Neural cell (in vitro differentiated cells): ENCODE results near the gene TOR2A. TPM values are rescaled to one million over a fixed set of nuclear protein-coding genes. Genes with fewer than 3 reads are reported as not detected.

ENCODE experiments used
- H2AFZ ChIP-seq: fragments of 200-600, 300-800 bp; sonication (generic), shearing (Covaris generic); 2 replicates; pipeline ENCODE4 v1.6.0; 2014; ENCODE audit warnings: low read depth, mild to moderate bottlenecking, antibody characterized with exemption, low read length, moderate library complexity
- H3F3A ChIP-seq: fragments of 200-600 bp; shearing (Covaris generic); 2 replicates; pipeline ENCODE4 v1.6.1; 2016; ENCODE audit warnings: mild to moderate bottlenecking, moderate library complexity, mixed read lengths, antibody characterized with exemption, low read length; ENCODE audit not compliant: insufficient read depth, poor library complexity, severe bottlenecking
- H3K27ac ChIP-seq: fragments of 200-600, 300-800 bp; sonication (generic), shearing (Covaris generic); 2 replicates; pipeline ENCODE4 v1.5.1; 2014; ENCODE audit warnings: mild to moderate bottlenecking, low read length, moderate library complexity
- H3K27me3 ChIP-seq: fragments of 300-800, 200-600 bp; sonication (generic), shearing (Covaris generic); 2 replicates; pipeline ENCODE4 v1.6.0; 2014; ENCODE audit warnings: mild to moderate bottlenecking, low read depth, low read length, moderate library complexity; ENCODE audit not compliant: insufficient read depth
- H3K36me3 ChIP-seq: fragments of 300-800, 200-600 bp; sonication (generic), shearing (Covaris generic); 2 replicates; pipeline ENCODE4 v1.5.1; 2014; ENCODE audit warnings: mild to moderate bottlenecking, antibody characterized with exemption, low read length, moderate library complexity; ENCODE audit not compliant: insufficient read depth
- H3K4me2 ChIP-seq: fragments of 300-800, 200-600 bp; sonication (generic), shearing (Covaris generic); 2 replicates; pipeline ENCODE4 v1.6.0; 2014; ENCODE audit warnings: mild to moderate bottlenecking, low read length
- H3K4me3 ChIP-seq: fragments of 300-800, 200-600 bp; sonication (generic), shearing (Covaris generic); 2 replicates; pipeline ENCODE4 v1.5.1; 2014; ENCODE audit warnings: mild to moderate bottlenecking, low read length, moderate library complexity
- H3K79me2 ChIP-seq: fragments of 200-600 bp; shearing (Covaris generic); replicated peaks from 2 replicates; pipeline ENCODE4 v1.6.0; 2014; ENCODE audit warnings: mild to moderate bottlenecking, low read length, moderate library complexity; ENCODE audit not compliant: insufficient read depth
- H3K9ac ChIP-seq: fragments of 300-800, 200-600 bp; sonication (generic), shearing (Covaris generic); 2 replicates; pipeline ENCODE4 v1.6.1; 2016; ENCODE audit warnings: mild to moderate bottlenecking, low read length, mixed read lengths
- H3K9me2 ChIP-seq: fragments of 200-600 bp; shearing (Covaris generic); 2 replicates; pipeline ENCODE4 v1.6.1; 2016; ENCODE audit warnings: mild to moderate bottlenecking, low read length, mixed read lengths; ENCODE audit not compliant: insufficient read depth
- H3K9me3 ChIP-seq: fragments of 200-600, 300-800 bp; sonication (generic), shearing (Covaris generic); 2 replicates; pipeline ENCODE4 v1.6.1; 2016; ENCODE audit warnings: mild to moderate bottlenecking, mixed run types, low read length, moderate library complexity, mixed read lengths
- H4K20me1 ChIP-seq: fragments of 200-600 bp; shearing (Covaris generic); 2 replicates; pipeline ENCODE4 v1.6.1; 2016; ENCODE audit warnings: mild to moderate bottlenecking, mixed run types; ENCODE audit not compliant: insufficient read depth
- EP300 ChIP-seq: fragments of 450-650 bp; conservative IDR thresholded peaks from 2 replicates; pipeline ENCODE4 v1.6.1; 2014; ENCODE audit warnings: antibody characterized with exemption, mild to moderate bottlenecking, moderate library complexity; ENCODE audit not compliant: poor library complexity, severe bottlenecking
- EZH2 ChIP-seq: fragments of 200-600, 300-800 bp; shearing (Covaris generic), sonication (generic); IDR thresholded peaks from 2 replicates; pipeline ENCODE4 v1.6.1; 2014; ENCODE audit warnings: antibody characterized with exemption, low read length, borderline replicate concordance, mild to moderate bottlenecking; ENCODE audit not compliant: insufficient read depth, poor library complexity, severe bottlenecking
- MXI1 ChIP-seq: fragments of 450-650 bp; conservative IDR thresholded peaks from 2 replicates; pipeline ENCODE4 v1.6.1; 2014; ENCODE audit warnings: antibody characterized with exemption, mild to moderate bottlenecking; ENCODE audit not compliant: poor library complexity, severe bottlenecking
- POLR2AphosphoS5 ChIP-seq: IDR thresholded peaks from 2 replicates; pipeline ENCODE4 v1.6.1; 2012
- RAD21 ChIP-seq: fragments of 450-650 bp; conservative IDR thresholded peaks from 2 replicates; pipeline ENCODE4 v1.6.1; 2014; ENCODE audit warnings: antibody characterized with exemption, mild to moderate bottlenecking, moderate library complexity
- SMC3 ChIP-seq: fragments of 450-650 bp; conservative IDR thresholded peaks from 2 replicates; pipeline ENCODE4 v1.6.1; 2014; ENCODE audit warnings: antibody characterized with exemption, mild to moderate bottlenecking, moderate library complexity; ENCODE audit not compliant: poor library complexity
- TAF1 ChIP-seq: IDR thresholded peaks from 2 replicates; pipeline ENCODE4 v1.6.1; 2012; ENCODE audit warnings: low read depth
- polyA plus RNA-seq: library from polyadenylated mRNA; depleted of rRNA; stranded (reverse); fragments of >200 nt; gene quantifications from 2 replicates; pipeline ENCODE4 v1.2.3, GENCODE V29; 2014
- TF ChIP-seq, protein P1 (sequence below): IDR thresholded peaks from 2 replicates; pipeline ENCODE4 v1.6.1; 2012; ENCODE audit warnings: borderline replicate concordance
- TF ChIP-seq, protein P2 (sequence below): fragments of 450-650 bp; IDR thresholded peaks from 2 replicates; pipeline ENCODE4 v1.5.1; 2014; ENCODE audit warnings: antibody characterized with exemption, mild to moderate bottlenecking, moderate library complexity; ENCODE audit not compliant: poor library complexity, severe bottlenecking

Gene TOR2A
- polyA plus RNA-seq, 1 donor from 2014 or later, result 59.7 TPM

- Histone ChIP-seq H3K9me2 (no peaks in the 10 kb centered on the region), H3K9ac (peak overlapping the region; percentile 71), H3F3A (no peaks in the 10 kb centered on the region), H3K79me2 (peaks cover 3% of the 10 kb centered on the region), H3K36me3 (no peaks in the 10 kb centered on the region), H3K9me3 (no peaks in the 10 kb centered on the region), H3K4me2 (peak overlapping the region; percentile 89), H2AFZ (no peak overlapping the region), H3K27me3 (no peaks in the 10 kb centered on the region), H4K20me1 (no peaks in the 10 kb centered on the region), H3K4me3 (peak overlapping the region; percentile 90), H3K27ac (peak overlapping the region; percentile 97)
- TF ChIP-seq, protein P1, sequence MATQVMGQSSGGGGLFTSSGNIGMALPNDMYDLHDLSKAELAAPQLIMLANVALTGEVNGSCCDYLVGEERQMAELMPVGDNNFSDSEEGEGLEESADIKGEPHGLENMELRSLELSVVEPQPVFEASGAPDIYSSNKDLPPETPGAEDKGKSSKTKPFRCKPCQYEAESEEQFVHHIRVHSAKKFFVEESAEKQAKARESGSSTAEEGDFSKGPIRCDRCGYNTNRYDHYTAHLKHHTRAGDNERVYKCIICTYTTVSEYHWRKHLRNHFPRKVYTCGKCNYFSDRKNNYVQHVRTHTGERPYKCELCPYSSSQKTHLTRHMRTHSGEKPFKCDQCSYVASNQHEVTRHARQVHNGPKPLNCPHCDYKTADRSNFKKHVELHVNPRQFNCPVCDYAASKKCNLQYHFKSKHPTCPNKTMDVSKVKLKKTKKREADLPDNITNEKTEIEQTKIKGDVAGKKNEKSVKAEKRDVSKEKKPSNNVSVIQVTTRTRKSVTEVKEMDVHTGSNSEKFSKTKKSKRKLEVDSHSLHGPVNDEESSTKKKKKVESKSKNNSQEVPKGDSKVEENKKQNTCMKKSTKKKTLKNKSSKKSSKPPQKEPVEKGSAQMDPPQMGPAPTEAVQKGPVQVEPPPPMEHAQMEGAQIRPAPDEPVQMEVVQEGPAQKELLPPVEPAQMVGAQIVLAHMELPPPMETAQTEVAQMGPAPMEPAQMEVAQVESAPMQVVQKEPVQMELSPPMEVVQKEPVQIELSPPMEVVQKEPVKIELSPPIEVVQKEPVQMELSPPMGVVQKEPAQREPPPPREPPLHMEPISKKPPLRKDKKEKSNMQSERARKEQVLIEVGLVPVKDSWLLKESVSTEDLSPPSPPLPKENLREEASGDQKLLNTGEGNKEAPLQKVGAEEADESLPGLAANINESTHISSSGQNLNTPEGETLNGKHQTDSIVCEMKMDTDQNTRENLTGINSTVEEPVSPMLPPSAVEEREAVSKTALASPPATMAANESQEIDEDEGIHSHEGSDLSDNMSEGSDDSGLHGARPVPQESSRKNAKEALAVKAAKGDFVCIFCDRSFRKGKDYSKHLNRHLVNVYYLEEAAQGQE, result peak; percentile 76
- TF ChIP-seq MXI1, result no peak
Observed at GRCh38 chr9:127735530-127736185, 564 bp upstream of the TOR2A start.

DNA sequence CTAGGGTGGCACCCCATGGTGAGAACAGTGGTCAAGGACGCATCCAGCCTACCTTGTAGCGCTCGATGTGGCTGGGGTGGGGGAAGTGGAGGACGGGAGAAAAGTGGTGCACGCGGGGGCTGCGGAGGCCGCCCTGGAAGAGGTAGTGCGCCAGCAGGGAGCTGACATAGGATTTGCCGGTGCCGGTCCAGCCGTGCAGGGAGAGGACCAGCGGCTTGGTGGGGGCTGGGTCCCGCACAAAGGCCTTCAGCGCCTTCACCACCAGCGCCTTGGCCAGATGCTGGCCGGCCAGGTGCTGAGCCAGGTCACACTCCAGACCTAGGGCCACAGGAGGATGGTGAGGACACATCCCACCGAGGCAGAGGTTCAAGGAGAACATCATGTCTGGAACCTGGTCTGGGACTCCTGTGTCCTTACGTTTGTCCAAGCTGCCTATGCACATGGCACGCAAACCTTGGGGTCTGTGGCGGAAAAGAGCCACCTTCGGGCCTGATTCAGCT lies 797 bp downstream of the TOR2A start:
- Histone ChIP-seq H3K36me3 (no peaks in the 10 kb centered on the region), H3K4me3 (peak overlapping the region; percentile 90), H3K4me2 (peak overlapping the region; percentile 64), H3K9ac (peak overlapping the region; percentile 95), H3K79me2 (peaks cover 3% of the 10 kb centered on the region), H3F3A (no peaks in the 10 kb centered on the region), H3K9me3 (no peaks in the 10 kb centered on the region), H3K9me2 (no peaks in the 10 kb centered on the region), H3K27me3 (no peaks in the 10 kb centered on the region), H3K27ac (peak overlapping the region; percentile 97), H2AFZ (peak overlapping the region; percentile 59), H4K20me1 (no peaks in the 10 kb centered on the region)
- TF ChIP-seq, protein P1, result no peak
- TF ChIP-seq SMC3 (peak; percentile 88), MXI1 (peak; percentile 61), POLR2AphosphoS5 (no peak), RAD21 (peak; percentile 92)

DNA sequence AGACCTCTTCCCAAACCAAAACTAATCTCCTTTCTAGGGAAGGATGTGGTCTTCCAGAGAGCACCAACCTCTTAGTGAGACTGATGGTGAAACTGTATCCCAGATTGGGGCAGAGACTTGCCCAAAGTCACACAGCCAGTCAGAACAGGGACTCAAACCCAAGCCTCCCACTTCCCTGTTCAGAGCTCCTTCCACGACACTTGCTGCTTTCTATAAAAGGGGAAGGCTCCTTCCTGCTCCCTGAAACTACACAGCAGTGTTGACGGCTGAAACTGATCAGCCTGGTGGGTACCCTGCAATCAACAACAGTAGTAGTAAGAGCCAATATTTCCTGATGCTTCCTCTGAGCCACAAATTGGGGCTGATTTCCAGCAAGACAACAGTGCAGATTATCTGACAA lies 1.5 kb downstream of the TOR2A start:
- Histone ChIP-seq H3K27ac (peak overlapping the region; percentile 97), H3K27me3 (no peaks in the 10 kb centered on the region), H3K9me3 (no peaks in the 10 kb centered on the region), H3K79me2 (peaks cover 3% of the 10 kb centered on the region), H3K9me2 (no peaks in the 10 kb centered on the region), H3K9ac (peak overlapping the region; percentile 95), H3F3A (no peaks in the 10 kb centered on the region), H3K4me2 (peak overlapping the region; percentile 63), H2AFZ (no peak overlapping the region), H3K36me3 (no peaks in the 10 kb centered on the region), H3K4me3 (peak overlapping the region; percentile 90), H4K20me1 (no peaks in the 10 kb centered on the region)
- TF ChIP-seq POLR2AphosphoS5, result no peak
- TF ChIP-seq, protein P1, result no peak
- TF ChIP-seq EP300, result no peak
- TF ChIP-seq, protein P2, sequence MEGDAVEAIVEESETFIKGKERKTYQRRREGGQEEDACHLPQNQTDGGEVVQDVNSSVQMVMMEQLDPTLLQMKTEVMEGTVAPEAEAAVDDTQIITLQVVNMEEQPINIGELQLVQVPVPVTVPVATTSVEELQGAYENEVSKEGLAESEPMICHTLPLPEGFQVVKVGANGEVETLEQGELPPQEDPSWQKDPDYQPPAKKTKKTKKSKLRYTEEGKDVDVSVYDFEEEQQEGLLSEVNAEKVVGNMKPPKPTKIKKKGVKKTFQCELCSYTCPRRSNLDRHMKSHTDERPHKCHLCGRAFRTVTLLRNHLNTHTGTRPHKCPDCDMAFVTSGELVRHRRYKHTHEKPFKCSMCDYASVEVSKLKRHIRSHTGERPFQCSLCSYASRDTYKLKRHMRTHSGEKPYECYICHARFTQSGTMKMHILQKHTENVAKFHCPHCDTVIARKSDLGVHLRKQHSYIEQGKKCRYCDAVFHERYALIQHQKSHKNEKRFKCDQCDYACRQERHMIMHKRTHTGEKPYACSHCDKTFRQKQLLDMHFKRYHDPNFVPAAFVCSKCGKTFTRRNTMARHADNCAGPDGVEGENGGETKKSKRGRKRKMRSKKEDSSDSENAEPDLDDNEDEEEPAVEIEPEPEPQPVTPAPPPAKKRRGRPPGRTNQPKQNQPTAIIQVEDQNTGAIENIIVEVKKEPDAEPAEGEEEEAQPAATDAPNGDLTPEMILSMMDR, result no peak
- no peak for TF ChIP-seq EZH2
- TF ChIP-seq MXI1, result no peak
- TF ChIP-seq TAF1, result no peak
- no peak for TF ChIP-seq SMC3
- TF ChIP-seq RAD21, result no peak
